Measurements from ENCODE around the gene RASGEF1B. TPM values are rescaled to one million over a fixed set of nuclear protein-coding genes. Genes with fewer than 3 reads are reported as not detected.
A peak's percentile ranks its signal among the peaks of the same experiment; 100 is the strongest.

Gene RASGEF1B
- total RNA-seq, 1 donor from 2014 or later: 7.2 TPM

GRCh38 chr4:81472281-81473182 lies 825 bp upstream of the RASGEF1B start:
- no peaks in the 10 kb centered on the region for H3K36me3 Mint-ChIP-seq
- H3K4me1 Mint-ChIP-seq: peaks cover 31% of the 10 kb centered on the region
- no peak for TF ChIP-seq CTCF (IDR thresholded peaks at IDR 0.05; ENCODE audit: unreplicated experiment)
- peak overlapping the region; percentile 72 for H3K4me3 Mint-ChIP-seq
- peak overlapping the region; percentile 94 for H3K27ac Mint-ChIP-seq
- H3K27me3 Mint-ChIP-seq (ENCODE audit: low read depth): peaks cover 62% of the 10 kb centered on the region
- DNase-seq (ENCODE audit: low spot score in 2 of 2, unreplicated experiment in 2 of 2): no peak
- H3K9me3 Mint-ChIP-seq: no peaks in the 10 kb centered on the region

- DNase-seq (ENCODE audit: low spot score in 2 of 2, unreplicated experiment in 2 of 2): no peak
- H3K9me3 Mint-ChIP-seq: no peaks in the 10 kb centered on the region
- peaks cover 40% of the 10 kb centered on the region for H3K4me1 Mint-ChIP-seq
- peak overlapping the region; percentile 81 for H3K27ac Mint-ChIP-seq
- H3K4me3 Mint-ChIP-seq: peak overlapping the region; percentile 77
- H3K27me3 Mint-ChIP-seq (ENCODE audit: low read depth): peaks cover 53% of the 10 kb centered on the region
- H3K36me3 Mint-ChIP-seq: no peaks in the 10 kb centered on the region
- no peak for TF ChIP-seq CTCF (IDR thresholded peaks at IDR 0.05; ENCODE audit: unreplicated experiment)
Measured at GRCh38 chr4:81471298-81471587, 464 bp downstream of the RASGEF1B start.

- peak overlapping the region; percentile 81 for H3K27ac Mint-ChIP-seq
- H3K4me1 Mint-ChIP-seq: peaks cover 45% of the 10 kb centered on the region
- peak overlapping the region; percentile 77 for H3K4me3 Mint-ChIP-seq
- peak in 1 of 2 experiments; percentile 43 for DNase-seq (ENCODE audit: low spot score in 2 of 2, unreplicated experiment in 2 of 2)
- H3K36me3 Mint-ChIP-seq: no peaks in the 10 kb centered on the region
- no peak for TF ChIP-seq CTCF (IDR thresholded peaks at IDR 0.05; ENCODE audit: unreplicated experiment)
- no peaks in the 10 kb centered on the region for H3K9me3 Mint-ChIP-seq
- peaks cover 48% of the 10 kb centered on the region for H3K27me3 Mint-ChIP-seq (ENCODE audit: low read depth)
Measured at GRCh38 chr4:81470456-81471297, 1.0 kb downstream of the RASGEF1B start.

- H3K4me1 Mint-ChIP-seq: peaks cover 53% of the 10 kb centered on the region
- H3K9me3 Mint-ChIP-seq: no peaks in the 10 kb centered on the region
- no peak for DNase-seq (ENCODE audit: low spot score in 2 of 2, unreplicated experiment in 2 of 2)
- peak overlapping the region; percentile 77 for H3K4me3 Mint-ChIP-seq
- peak overlapping the region; percentile 3 for H3K27ac Mint-ChIP-seq
- TF ChIP-seq CTCF (IDR thresholded peaks at IDR 0.05; ENCODE audit: unreplicated experiment): no peak
- peaks cover 43% of the 10 kb centered on the region for H3K27me3 Mint-ChIP-seq (ENCODE audit: low read depth)
- no peaks in the 10 kb centered on the region for H3K36me3 Mint-ChIP-seq
Measured at GRCh38 chr4:81469781-81470455, 1.8 kb downstream of the RASGEF1B start.

GRCh38 chr4:81468678-81469077 lies 3.0 kb downstream of the RASGEF1B start:
- no peaks in the 10 kb centered on the region for H3K9me3 Mint-ChIP-seq
- no peak for TF ChIP-seq CTCF (IDR thresholded peaks at IDR 0.05; ENCODE audit: unreplicated experiment)
- H3K27me3 Mint-ChIP-seq (ENCODE audit: low read depth): peaks cover 36% of the 10 kb centered on the region
- peaks cover 62% of the 10 kb centered on the region for H3K4me1 Mint-ChIP-seq
- H3K4me3 Mint-ChIP-seq: no peak overlapping the region
- DNase-seq (ENCODE audit: low spot score in 2 of 2, unreplicated experiment in 2 of 2): no peak
- no peaks in the 10 kb centered on the region for H3K36me3 Mint-ChIP-seq
- no peak overlapping the region for H3K27ac Mint-ChIP-seq
